Muscle of leg (tissue), 11 donors: Measurements from ENCODE around the gene ZNF841. TPM values are rescaled to one million over a fixed set of nuclear protein-coding genes. Genes with fewer than 3 reads are reported as not detected.
A peak's percentile ranks its signal among the peaks of the same experiment; 100 is the strongest.
"Not testable (repeated sequence)": the region's sequence is repeated elsewhere in the genome, so short reads cannot be mapped to it uniquely, and the experiment has no call there.

Experiments used
- DNase-seq: peaks from one replicate; pipeline ENCODE4 v3.0.0; 2013
- H3K27ac ChIP-seq: one replicate; pipeline ENCODE4 v1.5.1; 2013; ENCODE audit warnings: mild to moderate bottlenecking, low read length, control low read depth
- H3K27me3 ChIP-seq: one replicate; pipeline ENCODE4 v1.6.1; 2013; ENCODE audit warnings: low read length; ENCODE audit not compliant: control insufficient read depth, insufficient read depth
- H3K36me3 ChIP-seq: one replicate; pipeline ENCODE4 v1.6.1; 2013; ENCODE audit warnings: low read length; ENCODE audit not compliant: control insufficient read depth, insufficient read depth
- H3K4me1 ChIP-seq: one replicate; pipeline ENCODE4 v1.6.1; 2013; ENCODE audit warnings: low read length; ENCODE audit not compliant: control insufficient read depth, insufficient read depth
- H3K4me3 ChIP-seq: one replicate; pipeline ENCODE4 v1.5.1; 2013; ENCODE audit warnings: low read length, control low read depth
- H3K9me3 ChIP-seq: replicated peaks from 2 replicates; pipeline ENCODE4 v1.6.1; 2013; ENCODE audit warnings: low read depth, low read length; ENCODE audit not compliant: control insufficient read depth
- WGBS: methylation state at CpG from one replicate; pipeline ENCODE4 v1.1.5; 2013; ENCODE audit warnings: missing lambda C conversion rate; ENCODE audit not compliant: insufficient coverage; 5-methylcytosine and 5-hydroxymethylcytosine counted together
- polyA plus RNA-seq, 8 donors: library from polyadenylated mRNA; unstranded; fragments of 120-200 nt; gene quantifications; one replicate each; pipeline versions ENCODE4 v1.2.1 to v1.2.3, GENCODE V29; 2013; ENCODE audit warnings: inconsistent platforms in 1 of 8, low replicate concordance in 1 of 8; ENCODE audit not compliant: insufficient read length in 8 of 8, insufficient read depth in 1 of 8
- total RNA-seq: library from RNA; stranded (reverse); fragments of 120-200 nt; gene quantifications from one replicate; pipeline ENCODE4 v1.2.4, GENCODE V29; 2013

The ZNF841 gene
- total and polyA plus RNA-seq, 9 donors = 7.9 to 18.1 (median 9.3) TPM

- no peak for DNase-seq
- no peaks in the 10 kb centered on the region for H3K27me3 ChIP-seq
- H3K36me3 ChIP-seq = peaks cover 32% of the 10 kb centered on the region
- H3K27ac ChIP-seq = no peak overlapping the region
- H3K4me3 ChIP-seq = no peak overlapping the region
- H3K4me1 ChIP-seq = no peaks in the 10 kb centered on the region
- WGBS = over 99% methylated on average over 9 of the region's 12 CpGs
- H3K9me3 ChIP-seq = peaks cover 77% of the 10 kb centered on the region
Measured at GRCh38 chr19:52115526-52116053, 20.0 kb upstream of the ZNF841 start.

- H3K36me3 ChIP-seq = peaks cover 32% of the 10 kb centered on the region
- H3K4me1 ChIP-seq = no peaks in the 10 kb centered on the region
- H3K27ac ChIP-seq = no peak overlapping the region
- DNase-seq = no peak
- no CpG with 5 or more reads among the region's 5 CpGs for WGBS
- no peak overlapping the region for H3K4me3 ChIP-seq
- no peaks in the 10 kb centered on the region for H3K27me3 ChIP-seq
- H3K9me3 ChIP-seq = peaks cover 80% of the 10 kb centered on the region
Measured at GRCh38 chr19:52114691-52115090, 19.1 kb upstream of the ZNF841 start.

- Histone ChIP-seq H3K36me3 (peaks cover 15% of the 10 kb centered on the region), H3K4me3 (no peak overlapping the region), H3K27me3 (no peaks in the 10 kb centered on the region), H3K27ac (no peak overlapping the region), H3K9me3 (peaks cover 67% of the 10 kb centered on the region), H3K4me1 (no peaks in the 10 kb centered on the region)
- WGBS = no CpG with 5 or more reads among the region's 3 CpGs
- no peak for DNase-seq
Measured at GRCh38 chr19:52112624-52113023, 17.1 kb upstream of the ZNF841 start.

GRCh38 chr19:52110780-52111179 is 15.2 kb upstream of the ZNF841 start:
- no peaks in the 10 kb centered on the region for H3K27me3 ChIP-seq
- H3K27ac ChIP-seq = no peak overlapping the region
- 95% methylated on average over 5 of the region's 6 CpGs for WGBS
- peaks cover 61% of the 10 kb centered on the region for H3K9me3 ChIP-seq
- H3K4me3 ChIP-seq = no peak overlapping the region
- H3K36me3 ChIP-seq = peaks cover 6% of the 10 kb centered on the region
- H3K4me1 ChIP-seq = no peaks in the 10 kb centered on the region
- no peak for DNase-seq

- Histone ChIP-seq H3K27ac (no peak overlapping the region), H3K27me3 (no peaks in the 10 kb centered on the region), H3K9me3 (peaks cover 18% of the 10 kb centered on the region), H3K4me3 (no peak overlapping the region), H3K36me3 (no peaks in the 10 kb centered on the region), H3K4me1 (no peaks in the 10 kb centered on the region)
- DNase-seq = no peak
- no CpG with 5 or more reads among the region's 1 CpG for WGBS
Measured at GRCh38 chr19:52102782-52103181, 7.2 kb upstream of the ZNF841 start.

- Histone ChIP-seq H3K27me3 (no peaks in the 10 kb centered on the region), H3K27ac (no peak overlapping the region), H3K9me3 (peaks cover 22% of the 10 kb centered on the region), H3K4me3 (no peak overlapping the region), H3K36me3 (no peaks in the 10 kb centered on the region), H3K4me1 (no peaks in the 10 kb centered on the region)
- DNase-seq = no peak
- no CpG with 5 or more reads among the region's 2 CpGs for WGBS
Measured at GRCh38 chr19:52101866-52102562, 6.4 kb upstream of the ZNF841 start.

GRCh38 chr19:52099497-52100138 is 4.1 kb upstream of the ZNF841 start:
- Histone ChIP-seq H3K9me3 (peaks cover 16% of the 10 kb centered on the region), H3K4me3 (no peak overlapping the region), H3K4me1 (peaks cover under 1% of the 10 kb centered on the region), H3K27me3 (no peaks in the 10 kb centered on the region), H3K36me3 (no peaks in the 10 kb centered on the region), H3K27ac (no peak overlapping the region)
- no CpG with 5 or more reads among the region's 2 CpGs for WGBS
- DNase-seq = no peak

- H3K36me3 ChIP-seq, H3K4me3 ChIP-seq, H3K27me3 ChIP-seq, H3K4me1 ChIP-seq, H3K27ac ChIP-seq, DNase-seq: not testable (repeated sequence)
- H3K9me3 ChIP-seq = peaks cover 18% of the 10 kb centered on the region
- WGBS = no CpG with 5 or more reads among the region's 3 CpGs
Measured at GRCh38 chr19:52096416-52096815, 851 bp upstream of the ZNF841 start.

GRCh38 chr19:52094526-52095130 is 937 bp downstream of the ZNF841 start:
- H3K36me3 ChIP-seq = peaks cover 13% of the 10 kb centered on the region
- peak overlapping the region; percentile 91 for H3K27ac ChIP-seq
- no peak for DNase-seq
- peak overlapping the region; percentile 94 for H3K4me3 ChIP-seq
- H3K4me1 ChIP-seq = peaks cover 6% of the 10 kb centered on the region
- no peaks in the 10 kb centered on the region for H3K27me3 ChIP-seq
- 2% methylated on average over 7 of the region's 12 CpGs for WGBS
- H3K9me3 ChIP-seq = peaks cover 26% of the 10 kb centered on the region

GRCh38 chr19:52086481-52086880 is 9.1 kb downstream of the ZNF841 start:
- H3K27ac ChIP-seq = no peak overlapping the region
- peaks cover 59% of the 10 kb centered on the region for H3K36me3 ChIP-seq
- peaks cover 21% of the 10 kb centered on the region for H3K9me3 ChIP-seq
- H3K27me3 ChIP-seq = no peaks in the 10 kb centered on the region
- DNase-seq = no peak
- H3K4me1 ChIP-seq = no peaks in the 10 kb centered on the region
- H3K4me3 ChIP-seq = no peak overlapping the region
